CD14-positive monocyte (primary cell): ENCODE measurements around the gene INSR. TPM values are rescaled to one million over a fixed set of nuclear protein-coding genes. Genes with fewer than 3 reads are reported as not detected.

Source experiments
- DNase-seq, 3 donors: peaks; one replicate each; pipeline ENCODE4 v3.0.0-alpha.2; 2011 to 2022
- H2AFZ ChIP-seq: 2 replicates; pipeline ENCODE4 v1.6.0; 2012; ENCODE audit warnings: mild to moderate bottlenecking, low read depth, low read length, inconsistent platforms; ENCODE audit not compliant: insufficient read depth, poor library complexity, severe bottlenecking
- H3K27ac ChIP-seq, 2 donors: 1 replicate in 1 of 2; 2 replicates in 1 of 2; pipeline ENCODE4 v1.5.1; 2012 to 2013; ENCODE audit warnings: low read length in 2 of 2, control low read depth in 1 of 2, inconsistent platforms in 1 of 2, low read depth in 1 of 2, mild to moderate bottlenecking in 1 of 2
- H3K27me3 ChIP-seq, 2 donors: one replicate each; pipeline versions ENCODE4 v1.6.0 to v1.6.1; 2011 to 2013; ENCODE audit warnings: low read length in 2 of 2; ENCODE audit not compliant: control insufficient read depth in 2 of 2, insufficient read depth in 2 of 2
- H3K36me3 ChIP-seq, 2 donors: replicated peaks in 1 of 2; 1 replicate in 1 of 2; 2 replicates in 1 of 2; pipeline versions ENCODE4 v1.5.1 to v1.6.1; 2012 to 2013; ENCODE audit warnings: low read length in 2 of 2, control low read depth in 1 of 2, inconsistent platforms in 1 of 2, mild to moderate bottlenecking in 1 of 2; ENCODE audit not compliant: insufficient read depth in 2 of 2, control insufficient read depth in 1 of 2
- H3K4me1 ChIP-seq, 2 donors: 1 replicate in 1 of 2; 2 replicates in 1 of 2; pipeline versions ENCODE4 v1.5.1 to v1.6.1; 2012 to 2013; ENCODE audit warnings: low read length in 2 of 2, control low read depth in 1 of 2, inconsistent platforms in 1 of 2, mild to moderate bottlenecking in 1 of 2, moderate library complexity in 1 of 2; ENCODE audit not compliant: insufficient read depth in 2 of 2, control insufficient read depth in 1 of 2
- H3K4me2 ChIP-seq: replicated peaks from 2 replicates; pipeline ENCODE3; 2012; ENCODE audit warnings: low read length, moderate library complexity, mild to moderate bottlenecking; ENCODE audit not compliant: poor library complexity, severe bottlenecking; ENCODE audit errors: extremely low read depth
- H3K4me3 ChIP-seq, 3 experiments: fragments of 200-600 bp in 1 of 3; sonication (generic) in 1 of 3; replicated peaks in 1 of 3; 1 replicate in 2 of 3; 2 replicates in 1 of 3; pipeline ENCODE4 v1.5.1; 2011 to 2013; ENCODE audit warnings: low read length in 3 of 3, mild to moderate bottlenecking in 3 of 3, control low read depth in 2 of 3, low read depth in 2 of 3, inconsistent platforms in 1 of 3, moderate library complexity in 1 of 3
- H3K79me2 ChIP-seq: 2 replicates; pipeline ENCODE4 v1.6.0; 2012; ENCODE audit warnings: mild to moderate bottlenecking, control low read depth, inconsistent platforms, low read length, moderate library complexity; ENCODE audit not compliant: insufficient read depth
- H3K9ac ChIP-seq: 2 replicates; pipeline ENCODE4 v1.6.0; 2017; ENCODE audit warnings: low read length, mild to moderate bottlenecking; ENCODE audit not compliant: insufficient read depth, poor library complexity, severe bottlenecking
- H3K9me3 ChIP-seq, 2 donors: replicated peaks in 1 of 2; 1 replicate in 1 of 2; 2 replicates in 1 of 2; pipeline versions ENCODE4 v1.5.1 to v1.6.1; 2012 to 2013; ENCODE audit warnings: low read length in 2 of 2, control low read depth in 1 of 2; ENCODE audit not compliant: control insufficient read depth in 1 of 2, insufficient read depth in 1 of 2
- H4K20me1 ChIP-seq: 2 replicates; pipeline ENCODE4 v1.6.0; 2012; ENCODE audit warnings: mild to moderate bottlenecking, low read length, control low read depth, moderate library complexity; ENCODE audit not compliant: insufficient read depth
- H3K27ac Mint-ChIP-seq, 7 donors: one replicate each; pipeline ENCODE4 v1.8.0; 2020; ENCODE audit warnings: mild to moderate bottlenecking in 7 of 7, mixed read lengths in 7 of 7, moderate library complexity in 6 of 7, inconsistent platforms in 2 of 7
- H3K27me3 Mint-ChIP-seq, 3 donors: one replicate each; pipeline ENCODE4 v1.8.0; 2021 to 2022; ENCODE audit warnings: low read depth in 3 of 3, mild to moderate bottlenecking in 3 of 3, mixed read lengths in 3 of 3, moderate library complexity in 3 of 3, inconsistent platforms in 1 of 3
- H3K36me3 Mint-ChIP-seq, 2 donors: one replicate each; pipeline ENCODE4 v1.8.0; 2020; ENCODE audit warnings: mixed read lengths in 2 of 2, inconsistent platforms in 1 of 2, mild to moderate bottlenecking in 1 of 2
- H3K4me1 Mint-ChIP-seq: one replicate; pipeline ENCODE4 v1.8.0; 2020; ENCODE audit warnings: mild to moderate bottlenecking, mixed read lengths
- H3K4me3 Mint-ChIP-seq, 2 donors: one replicate each; pipeline ENCODE4 v1.8.0; 2020; ENCODE audit warnings: mild to moderate bottlenecking in 2 of 2, mixed read lengths in 2 of 2, moderate library complexity in 1 of 2
- H3K9me3 Mint-ChIP-seq, 7 donors: one replicate each; pipeline ENCODE4 v1.8.0; 2020 to 2022; ENCODE audit warnings: mixed read lengths in 7 of 7, mild to moderate bottlenecking in 6 of 7, moderate library complexity in 6 of 7, inconsistent platforms in 2 of 7
- WGBS: methylation state at CpG from one replicate; pipeline ENCODE4 v1.1.5; 2013; ENCODE audit warnings: missing lambda C conversion rate; ENCODE audit not compliant: insufficient coverage; 5-methylcytosine and 5-hydroxymethylcytosine counted together
- intact Hi-C, 2 donors: fragments of 100-400 bp; cut with micrococcal nuclease; formaldehyde crosslinking; loops; one replicate each; pipeline versions ENCODE4 v1.15.0 to v1.15.1; 2023
- polyA plus RNA-seq, 3 donors: library from polyadenylated mRNA; depleted of rRNA in 1 of 3; unstranded in 2 of 3; stranded (reverse) in 1 of 3; fragments of 300-500 nt in 2 of 3; fragments of >200 nt in 1 of 3; fragmentation: Illumina TruSeq in 2 of 3; gene quantifications; 1 replicate in 2 of 3; 2 replicates in 1 of 3; pipeline ENCODE4 v1.2.3, GENCODE V29; 2012 to 2021
- TF ChIP-seq, protein P1 (sequence below): fragments of 200-600 bp; IDR thresholded peaks from one replicate; pipeline ENCODE4 v1.8.0; 2022; ENCODE audit warnings: antibody characterized with exemption, mild to moderate bottlenecking

The INSR gene
- polyA plus RNA-seq, 3 donors, result 2.9 to 12.4 (median 3.4) TPM

DNA sequence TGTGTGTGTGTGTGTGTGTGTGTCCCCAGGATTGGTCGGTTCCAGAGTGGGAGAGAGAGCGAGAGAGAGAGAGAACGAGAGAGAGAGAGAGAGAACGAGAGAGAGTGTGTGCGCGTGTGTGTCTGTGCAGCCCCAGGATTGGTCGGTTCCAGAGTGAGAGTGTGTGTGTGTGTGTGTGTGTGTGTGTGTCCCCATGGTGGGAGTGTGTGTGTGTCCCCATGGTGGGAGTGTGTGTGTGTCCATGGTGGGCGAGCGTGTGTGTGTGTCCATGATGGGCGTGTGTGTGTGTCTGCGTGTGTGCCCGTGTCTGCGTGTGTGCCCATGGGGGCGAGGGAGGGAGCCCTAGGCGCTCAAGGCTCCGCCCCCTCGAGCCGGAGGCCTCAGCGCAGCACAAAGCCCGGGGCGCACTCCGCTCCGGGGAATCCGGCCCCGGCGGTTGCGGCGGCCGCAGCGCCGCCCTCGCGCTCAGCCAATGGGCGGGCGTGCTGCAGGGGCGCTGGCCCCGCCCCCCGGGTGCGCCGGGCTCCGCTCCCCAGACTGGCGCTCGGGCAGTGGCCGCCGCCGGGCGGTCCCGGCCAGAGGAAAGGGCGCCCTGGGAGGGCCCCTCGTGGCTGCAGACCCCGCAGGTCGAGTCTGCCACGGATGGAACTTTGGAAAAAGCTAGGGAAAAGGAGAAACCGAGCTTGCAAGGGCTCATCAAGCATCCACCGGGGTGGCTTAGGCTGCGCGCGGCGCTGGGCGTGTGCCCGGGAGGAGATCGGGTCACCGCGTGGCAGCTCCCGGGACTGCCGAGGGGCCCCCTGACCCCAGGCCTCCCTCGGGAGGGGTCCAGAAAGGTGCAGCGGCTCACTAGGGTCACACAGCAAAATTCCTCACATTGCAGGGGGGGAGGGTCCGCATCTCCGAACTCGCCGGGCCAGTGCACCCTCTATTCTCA, 96.2 kb downstream of the INSR start:
- Histone ChIP-seq H3K9me3 (no peaks in the 10 kb centered on the region), H4K20me1 (peaks cover 22% of the 10 kb centered on the region), H3K4me1 (peaks cover 13 to 21% of the 10 kb centered on the region in 2 donors), H3K27ac (peak overlapping the region; percentile 84 to 87), H3K36me3 (no peaks in the 10 kb centered on the region), H3K4me3 (peak overlapping the region; percentile 69 to 88 (median 70)), H3K9ac (peak overlapping the region; percentile 60), H3K27me3 (peaks cover 0 to 2% of the 10 kb centered on the region in 2 donors), H3K79me2 (peaks cover 21% of the 10 kb centered on the region), H3K4me2 (peak overlapping the region; percentile 93), H2AFZ (peak overlapping the region; percentile 83)
- intact Hi-C loops, result loop anchor here (1.0 to 5.0 kb wide), 4 partner anchors 51 to 144 kb away; partner anchors contain the start of gene INSR (in 2 of the 2)
- peaks cover 0 to 11% (median 6%) of the 10 kb centered on the region in 3 donors for H3K27me3 Mint-ChIP-seq
- H3K27ac Mint-ChIP-seq, result peak overlapping the region; percentile 88 to 99 (median 96)
- peaks cover 3 to 8% of the 10 kb centered on the region in 2 donors for H3K36me3 Mint-ChIP-seq
- WGBS, result 0% methylated on average over 65 of the region's 72 CpGs
- peak; percentile 91 to 94 (median 92) for DNase-seq
- H3K4me1 Mint-ChIP-seq, result peaks cover 22% of the 10 kb centered on the region
- TF ChIP-seq, protein P1, sequence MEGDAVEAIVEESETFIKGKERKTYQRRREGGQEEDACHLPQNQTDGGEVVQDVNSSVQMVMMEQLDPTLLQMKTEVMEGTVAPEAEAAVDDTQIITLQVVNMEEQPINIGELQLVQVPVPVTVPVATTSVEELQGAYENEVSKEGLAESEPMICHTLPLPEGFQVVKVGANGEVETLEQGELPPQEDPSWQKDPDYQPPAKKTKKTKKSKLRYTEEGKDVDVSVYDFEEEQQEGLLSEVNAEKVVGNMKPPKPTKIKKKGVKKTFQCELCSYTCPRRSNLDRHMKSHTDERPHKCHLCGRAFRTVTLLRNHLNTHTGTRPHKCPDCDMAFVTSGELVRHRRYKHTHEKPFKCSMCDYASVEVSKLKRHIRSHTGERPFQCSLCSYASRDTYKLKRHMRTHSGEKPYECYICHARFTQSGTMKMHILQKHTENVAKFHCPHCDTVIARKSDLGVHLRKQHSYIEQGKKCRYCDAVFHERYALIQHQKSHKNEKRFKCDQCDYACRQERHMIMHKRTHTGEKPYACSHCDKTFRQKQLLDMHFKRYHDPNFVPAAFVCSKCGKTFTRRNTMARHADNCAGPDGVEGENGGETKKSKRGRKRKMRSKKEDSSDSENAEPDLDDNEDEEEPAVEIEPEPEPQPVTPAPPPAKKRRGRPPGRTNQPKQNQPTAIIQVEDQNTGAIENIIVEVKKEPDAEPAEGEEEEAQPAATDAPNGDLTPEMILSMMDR, result peak; percentile 45
- H3K4me3 Mint-ChIP-seq, result peak overlapping the region; percentile 87 to 98
- H3K9me3 Mint-ChIP-seq, result no peaks in the 10 kb centered on the region

DNA sequence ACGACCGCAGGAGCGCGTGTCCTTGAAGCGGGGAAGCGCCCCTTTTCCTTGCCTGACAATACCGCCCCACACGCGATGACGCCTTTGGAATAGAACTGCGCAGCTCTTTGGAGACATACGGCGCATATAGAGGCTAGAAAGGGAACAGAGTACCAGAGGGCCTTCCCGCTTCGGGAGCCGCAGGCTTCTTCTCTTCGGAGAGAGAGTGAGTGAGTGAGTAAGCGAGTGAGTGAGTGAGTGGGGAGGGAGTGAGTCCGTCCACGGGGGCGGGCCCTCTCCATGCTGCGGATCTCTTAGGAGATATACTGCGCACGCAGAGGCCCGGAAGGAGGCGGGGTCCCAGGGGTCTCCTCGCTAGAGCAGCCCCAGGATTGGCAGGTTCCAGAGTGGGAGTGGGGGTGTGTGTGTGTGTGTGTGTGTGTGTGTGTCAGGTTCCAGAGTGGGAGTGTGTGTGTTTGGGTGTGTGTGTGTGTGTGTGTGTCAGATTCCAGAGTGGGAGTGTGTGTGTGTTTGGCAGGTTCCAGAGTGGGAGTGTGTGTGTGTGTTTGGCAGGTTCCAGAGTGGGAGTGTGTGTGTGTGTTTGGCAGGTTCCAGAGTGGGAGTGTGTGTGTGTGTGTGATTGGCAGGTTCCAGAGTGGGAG, 97.0 kb downstream of the INSR start:
- Mint-ChIP-seq H3K9me3 (no peaks in the 10 kb centered on the region), H3K4me1 (peaks cover 28% of the 10 kb centered on the region), H3K27ac (peak overlapping the region; percentile 88 to 99 (median 96)), H3K27me3 (peaks cover 0 to 11% (median 6%) of the 10 kb centered on the region in 3 donors), H3K36me3 (peaks cover under 1 to 1% of the 10 kb centered on the region in 2 donors), H3K4me3 (peak overlapping the region; percentile 87 to 98)
- Histone ChIP-seq H3K4me1 (peaks cover 19 to 29% of the 10 kb centered on the region in 2 donors), H3K36me3 (no peaks in the 10 kb centered on the region), H3K27ac (peak overlapping the region; percentile 84 to 87), H3K4me3 (peak overlapping the region; percentile 49 to 88 (median 70)), H2AFZ (peak overlapping the region; percentile 83), H3K27me3 (peaks cover 0 to 2% of the 10 kb centered on the region in 2 donors), H3K9me3 (no peaks in the 10 kb centered on the region), H4K20me1 (peaks cover 22% of the 10 kb centered on the region), H3K4me2 (peak overlapping the region; percentile 93), H3K9ac (peak overlapping the region; percentile 60), H3K79me2 (peaks cover 18% of the 10 kb centered on the region)
- intact Hi-C loops, result loop anchor here (1.0 to 5.0 kb wide), 4 partner anchors 50 to 145 kb away; partner anchors contain the start of gene INSR (in 2 of the 2)
- TF ChIP-seq, protein P1, result no peak
- WGBS, result 0% methylated on average over 26 of the region's 27 CpGs
- peak; percentile 96 to 97 (median 96) for DNase-seq
